Measurements from ENCODE around the gene TRIM62.

DNA sequence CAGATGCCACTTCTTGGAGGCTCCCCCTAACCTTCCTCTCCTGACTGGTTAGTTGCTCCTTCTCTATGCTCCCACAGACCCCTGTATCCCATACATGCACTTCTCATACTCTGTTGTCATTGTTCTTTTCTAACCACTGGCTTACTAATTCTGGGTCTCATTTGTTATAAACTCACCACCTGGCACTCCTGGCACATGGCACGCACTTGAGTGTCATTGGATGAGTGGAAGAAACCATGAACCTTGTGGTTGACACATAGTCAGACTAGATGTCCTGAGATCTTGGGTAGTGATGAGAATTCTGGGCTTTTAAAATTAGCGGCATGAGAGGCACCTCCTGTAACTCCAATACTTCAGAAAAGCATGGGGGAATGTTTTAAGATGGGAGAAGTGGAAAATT lies 49.3 kb downstream of the TRIM62 start:
- TF ChIP-seq POLR2A (IDR thresholded peaks at IDR 0.05; ENCODE audit: low read depth, low read length) (no peak), POLR2AphosphoS5 (IDR thresholded peaks at IDR 0.05; ENCODE audit: low read depth, low read length) (no peak), TAF1 (IDR thresholded peaks at IDR 0.05; ENCODE audit: low read depth, low read length) (no peak), PAX5 (IDR thresholded peaks at IDR 0.05; ENCODE audit: insufficient read depth, low read length, severe bottlenecking) (no peak)

Data from GM12891 (cell line).